PFSK-1 (cell line): ENCODE data around the gene TIMM23.

Experiments
- FOXP2 ChIP-seq: optimal IDR thresholded peaks from 2 replicates; pipeline ENCODE3; 2011; ENCODE audit warnings: borderline replicate concordance, control low read depth, inconsistent platforms; ENCODE audit not compliant: insufficient read depth; ENCODE audit errors: extremely low read length, extremely low read depth
- POLR2AphosphoS5 ChIP-seq: IDR thresholded peaks from 2 replicates; pipeline ENCODE4 v1.6.1; 2012; ENCODE audit warnings: low read depth, mild to moderate bottlenecking, control low read depth, low read length, moderate library complexity
- REST ChIP-seq, 2 experiments: IDR thresholded peaks; 2 replicates each; pipeline versions ENCODE4 v1.6.1 to v1.8.0; 2011 to 2012; ENCODE audit warnings: low read depth in 2 of 2, low read length in 2 of 2, control low read depth in 1 of 2, inconsistent platforms in 1 of 2, mild to moderate bottlenecking in 1 of 2, moderate library complexity in 1 of 2; ENCODE audit not compliant: insufficient read depth in 1 of 2
- SIN3A ChIP-seq: IDR thresholded peaks from 2 replicates; pipeline ENCODE4 v1.6.1; 2012; ENCODE audit warnings: mild to moderate bottlenecking, low read length, moderate library complexity, borderline replicate concordance; ENCODE audit not compliant: insufficient read depth
- TAF1 ChIP-seq: IDR thresholded peaks from 2 replicates; pipeline ENCODE4 v1.6.1; 2012; ENCODE audit warnings: low read length, control low read depth, borderline replicate concordance; ENCODE audit not compliant: insufficient read depth

GRCh38 chr10:46002916-46003693 is 30.8 kb downstream of the TIMM23 start:
- TF ChIP-seq REST (IDR thresholded peaks at IDR 0.05; ENCODE audit: insufficient read depth in 1 of 2, low read depth in 2 of 2, low read length in 2 of 2) (no peak), TAF1 (no peak), POLR2AphosphoS5 (no peak), FOXP2 (no peak), SIN3A (no peak)
